A549 (cell line): ENCODE data around the gene VPS4A. TPM values are rescaled to one million over a fixed set of nuclear protein-coding genes. Genes with fewer than 3 reads are reported as not detected.

Experiments
- ATAC-seq, 2 experiments: fragments of 200-7000 bp in 1 of 2; fragments of >200 bp in 1 of 2; cut with Nextera tagmentation in 1 of 2; cut with Tn5 transposase in 1 of 2; 3 replicates each; pipeline versions ENCODE4 v1.8.0 to v1.9.1; 2018 to 2020; ENCODE audit warnings: mild to moderate bottlenecking in 1 of 2, moderate library complexity in 1 of 2
- CTCF ChIA-PET: fragments of 300-600 bp; sonication (Branson Sonifier 250); formaldehyde crosslinking; extraction: SDS; loops from one replicate; lab custom pipeline; 2021; ENCODE audit warnings: antibody characterized with exemption, inconsistent platforms; lab: Yijun Ruan, JAX
- POLR2A ChIA-PET: fragments of 350-600 bp; formaldehyde crosslinking; extraction: SDS; loops from one replicate; lab custom pipeline; 2021; ENCODE audit warnings: antibody characterized with exemption, inconsistent platforms; lab: Yijun Ruan, JAX
- DNase-seq, 2 experiments: peaks; one replicate each; pipeline versions ENCODE4 v3.0.0 to v3.0.0-alpha.2; 2011 to 2016; ENCODE audit warnings: low read depth in 1 of 2, low spot score in 1 of 2
- FAIRE-seq: peaks from 2 replicates; lab custom pipeline; 2011; peaks lifted over from hg19 to GRCh38; lab: Jason Lieb, UNC
- H3K27ac ChIP-seq, 2 experiments: fragments of >200 bp; sonication (Bioruptor Twin); formaldehyde crosslinking; 3 replicates each; pipeline ENCODE4 v1.5.1; 2016 to 2017
- H3K4me1 ChIP-seq: fragments of >200 bp; sonication (Bioruptor Twin); formaldehyde crosslinking; 3 replicates; pipeline ENCODE4 v1.6.1; 2016
- H3K4me2 ChIP-seq: fragments of >200 bp; sonication (Bioruptor Twin); formaldehyde crosslinking; 3 replicates; pipeline ENCODE4 v1.6.1; 2016
- H3K4me3 ChIP-seq: fragments of >200 bp; sonication (Bioruptor Twin); formaldehyde crosslinking; 3 replicates; pipeline ENCODE4 v1.5.1; 2016
- H3K9me3 ChIP-seq: fragments of >200 bp; sonication (Bioruptor Twin); formaldehyde crosslinking; 3 replicates; pipeline ENCODE4 v1.6.1; 2016
- ATOH8 ChIP-seq: fragments of 250-450 bp; sonication (Bioruptor Pico); IDR thresholded peaks from 2 replicates; pipeline ENCODE4 v1.5.0; 2020; ENCODE audit warnings: low read depth, mild to moderate bottlenecking, moderate library complexity
- BCL3 ChIP-seq: fragments of >200 bp; sonication (Bioruptor Twin); formaldehyde crosslinking; IDR thresholded peaks from 3 replicates; pipeline ENCODE4 v1.6.1; 2016
- BHLHE40 ChIP-seq: IDR thresholded peaks from 2 replicates; pipeline ENCODE4 v1.6.1; 2012; ENCODE audit warnings: low read depth, low read length, inconsistent platforms
- CEBPB ChIP-seq, 2 experiments: fragments of >200 bp in 1 of 2; sonication (Bioruptor Twin) in 1 of 2; formaldehyde crosslinking in 1 of 2; IDR thresholded peaks; 2 replicates each; pipeline ENCODE4 v1.6.1; 2012 to 2016
- EP300 ChIP-seq, 2 experiments: fragments of >200 bp; sonication (Bioruptor Twin); formaldehyde crosslinking; IDR thresholded peaks; 2 replicates in 1 of 2; 3 replicates in 1 of 2; pipeline ENCODE4 v1.6.1; 2016 to 2017
- HES2 ChIP-seq: fragments of >200 bp; sonication (Bioruptor Twin); formaldehyde crosslinking; IDR thresholded peaks from 2 replicates; pipeline ENCODE4 v1.6.1; 2016
- HOXB13 ChIP-seq: fragments of 250-450 bp; sonication (Bioruptor Pico); IDR thresholded peaks from 2 replicates; pipeline ENCODE4 v1.5.0; 2020; ENCODE audit warnings: low read depth, mild to moderate bottlenecking, moderate library complexity
- HOXB5 ChIP-seq: fragments of 250-450 bp; sonication (Bioruptor Pico); IDR thresholded peaks from 2 replicates; pipeline ENCODE4 v1.5.0; 2020; ENCODE audit warnings: mild to moderate bottlenecking, moderate library complexity
- JUN ChIP-seq, 2 experiments: fragments of >200 bp; sonication (Bioruptor Twin); formaldehyde crosslinking; IDR thresholded peaks; 2 replicates in 1 of 2; 3 replicates in 1 of 2; pipeline ENCODE4 v1.6.1; 2016 to 2017
- KDM1A ChIP-seq: fragments of 200-600 bp; sonication (generic); IDR thresholded peaks from 2 replicates; pipeline ENCODE4 v1.6.1; 2016; ENCODE audit warnings: low read depth, mild to moderate bottlenecking
- KDM5A ChIP-seq: fragments of 200-600 bp; sonication (generic); IDR thresholded peaks from 2 replicates; pipeline ENCODE4 v1.6.1; 2016; ENCODE audit warnings: antibody characterized with exemption, mild to moderate bottlenecking
- MAFK ChIP-seq: fragments of 450-650 bp; IDR thresholded peaks from 2 replicates; pipeline ENCODE4 v1.6.1; 2014; ENCODE audit not compliant: partially characterized antibody
- MAZ ChIP-seq: fragments of 150-350 bp; IDR thresholded peaks from 2 replicates; pipeline ENCODE4 v1.6.1; 2014; ENCODE audit warnings: antibody characterized with exemption, low read depth, low read length, borderline replicate concordance
- MYC ChIP-seq: IDR thresholded peaks from 2 replicates; pipeline ENCODE4 v1.6.1; 2012; ENCODE audit warnings: mild to moderate bottlenecking, inconsistent platforms, low read length, improper control_type of control experiment, borderline replicate concordance
- NPAS2 ChIP-seq: fragments of 250-450 bp; sonication (Bioruptor Pico); IDR thresholded peaks from 2 replicates; pipeline ENCODE4 v1.8.0; 2022; ENCODE audit warnings: mild to moderate bottlenecking, moderate library complexity, borderline replicate concordance
- PBX3 ChIP-seq: IDR thresholded peaks from 2 replicates; pipeline ENCODE4 v1.6.1; 2012
- PHF8 ChIP-seq: fragments of 200-600 bp; sonication (generic); IDR thresholded peaks from 2 replicates; pipeline ENCODE4 v1.6.1; 2016; ENCODE audit warnings: low read depth, mild to moderate bottlenecking, antibody characterized with exemption, moderate library complexity, borderline replicate concordance
- POLR2A ChIP-seq: IDR thresholded peaks from 2 replicates; pipeline ENCODE4 v1.6.1; 2012; ENCODE audit warnings: mild to moderate bottlenecking, low read length
- RAD21 ChIP-seq, 2 experiments: fragments of >200 bp in 1 of 2; sonication (Bioruptor Twin) in 1 of 2; formaldehyde crosslinking in 1 of 2; IDR thresholded peaks in 1 of 2; conservative IDR thresholded peaks in 1 of 2; 2 replicates in 1 of 2; 3 replicates in 1 of 2; pipeline ENCODE4 v1.6.1; 2012 to 2018; ENCODE audit warnings: inconsistent platforms in 1 of 2
- RNF2 ChIP-seq: fragments of 200-600 bp; sonication (generic); IDR thresholded peaks from 2 replicates; pipeline ENCODE4 v1.6.1; 2016; ENCODE audit warnings: low read depth, mild to moderate bottlenecking, antibody characterized with exemption, moderate library complexity, borderline replicate concordance
- SREBF2 ChIP-seq: fragments of 450-650 bp; IDR thresholded peaks from 2 replicates; pipeline ENCODE4 v1.6.1; 2014; ENCODE audit warnings: mild to moderate bottlenecking, moderate library complexity
- ZNF302 ChIP-seq: fragments of 250-450 bp; sonication (Bioruptor Pico); IDR thresholded peaks from 2 replicates; pipeline ENCODE4 v1.9.0; 2021; ENCODE audit warnings: inconsistent platforms, mild to moderate bottlenecking, moderate library complexity
- ZSCAN20 ChIP-seq: fragments of 250-450 bp; sonication (Bioruptor Pico); IDR thresholded peaks from 2 replicates; pipeline ENCODE4 v1.8.0; 2022; ENCODE audit warnings: mild to moderate bottlenecking, moderate library complexity
- WGBS: methylation state at CpG from one replicate; pipeline ENCODE4 v1.1.6; 2017; ENCODE audit errors: missing lambda C conversion rate; 5-methylcytosine and 5-hydroxymethylcytosine counted together
- polyA plus RNA-seq, 4 experiments: library from polyadenylated mRNA; depleted of rRNA in 3 of 4; stranded (reverse); fragments of >200 nt; fragmentation: RNase III in 1 of 4; extraction: RNeasy Plus Mini Kit Qiagen cat#74134 plus additional on column Dnase treatment in 1 of 4; gene quantifications; 2 replicates in 3 of 4; 3 replicates in 1 of 4; pipeline ENCODE4 v1.2.3, GENCODE V29; 2011 to 2017
- TF ChIP-seq, protein P1 (sequence below): IDR thresholded peaks from 2 replicates; pipeline ENCODE4 v1.6.1; 2012; ENCODE audit warnings: low read depth, borderline replicate concordance
- TF ChIP-seq, protein P2 (sequence below): fragments of >200 bp; sonication (Bioruptor Twin); formaldehyde crosslinking; IDR thresholded peaks from 3 replicates; pipeline ENCODE4 v1.5.1; 2016
- TF ChIP-seq, protein P3 (sequence below): IDR thresholded peaks from 2 replicates; pipeline ENCODE4 v1.6.1; 2012

The VPS4A gene
- polyA plus RNA-seq, 2 of the 4 experiments (the other 2 are of a cell fraction) = 12.9 to 28.1 TPM

DNA sequence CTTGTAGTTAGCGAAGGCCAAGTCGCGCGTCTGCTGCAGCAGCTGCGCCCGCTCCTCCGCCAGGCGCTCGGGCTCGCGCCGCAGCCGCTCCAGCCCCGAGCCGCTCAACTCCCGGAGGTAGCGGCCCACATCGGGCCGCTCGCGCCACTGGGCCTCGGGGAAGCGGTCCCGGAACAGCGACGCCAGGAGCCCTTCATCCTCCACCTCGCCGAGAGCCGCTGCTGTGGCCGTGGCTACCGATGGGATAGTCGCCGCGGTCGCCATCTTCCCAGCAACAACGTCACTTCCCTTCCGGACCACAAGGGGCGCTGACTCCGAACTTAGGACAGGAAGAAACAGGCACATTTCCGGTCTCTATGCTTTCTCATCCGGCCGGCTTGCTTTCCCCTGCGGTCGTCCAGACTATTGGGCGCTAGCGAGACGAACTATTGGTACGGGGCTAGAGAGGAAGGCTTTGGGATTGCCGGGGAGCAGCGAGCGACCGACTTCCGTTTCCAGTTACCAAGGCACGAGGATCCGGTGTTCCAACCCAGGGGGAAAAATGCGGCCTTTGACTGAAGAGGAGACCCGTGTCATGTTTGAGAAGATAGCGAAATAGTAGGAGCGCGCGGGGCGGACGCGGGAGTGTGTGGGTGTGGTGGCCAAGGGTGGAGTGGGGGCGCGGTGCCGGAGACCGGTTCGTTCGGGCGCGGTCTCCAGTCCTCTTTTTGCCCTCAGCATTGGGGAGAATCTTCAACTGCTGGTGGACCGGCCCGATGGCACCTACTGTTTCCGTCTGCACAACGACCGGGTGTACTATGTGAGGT is 28.3 kb downstream of the VPS4A start, which contains the start of the genes COG8 and NIP7:
Gene COG8 (minus strand): TSS at position 276 of the 806 bp plus-strand sequence. CDS start 12 bp downstream, at position 264.
Gene NIP7 (plus strand): TSS at position 484 of the 806 bp plus-strand sequence. CDS start 58 bp downstream, at position 542.
- peaks cover 19% of the 10 kb centered on the region; the same call in 2 of the 3 replicates for H3K4me1 ChIP-seq
- TF ChIP-seq HES2 (no peak), RAD21 (conservative IDR thresholded peaks at IDR 0.05 in 1 of 2, IDR thresholded peaks at IDR 0.05 in 1 of 2) (0 out of 5 replicates have a peak, but pooled peaks of 1 of the 2 experiments have one; percentile 17), HOXB13 (CRISPR knock-in tag) (no peak), PHF8 (peak; percentile 69; the same call in 1 of the 2 replicates), BCL3 (peak; percentile 60; the same call in 1 of the 3 replicates), BHLHE40 (0 out of 2 replicates have a peak, but pooled peaks have one; percentile 5), SREBF2 (no peak), KDM1A (no peak), KDM5A (peak; percentile 87), JUN (IDR thresholded peaks at IDR 0.05) (peak; percentile 90 to 93), RNF2 (no peak), MAZ (no peak), EP300 (IDR thresholded peaks at IDR 0.05) (peak in 1 of 2 experiments; percentile 17; a peak in 1 of 5 replicates), POLR2A (peak; percentile 84), ATOH8 (CRISPR knock-in tag) (no peak), CEBPB (IDR thresholded peaks at IDR 0.05) (peak in 1 of 2 experiments; percentile 32; a peak in 1 of 4 replicates), ZSCAN20 (CRISPR knock-in tag) (no peak), ZNF302 (CRISPR knock-in tag) (no peak), HOXB5 (CRISPR knock-in tag) (no peak), NPAS2 (no peak), MYC (peak; percentile 53; the same call in 1 of the 2 replicates), PBX3 (no peak; the same call in 1 of the 2 replicates), MAFK (no peak)
- TF ChIP-seq, protein P1, sequence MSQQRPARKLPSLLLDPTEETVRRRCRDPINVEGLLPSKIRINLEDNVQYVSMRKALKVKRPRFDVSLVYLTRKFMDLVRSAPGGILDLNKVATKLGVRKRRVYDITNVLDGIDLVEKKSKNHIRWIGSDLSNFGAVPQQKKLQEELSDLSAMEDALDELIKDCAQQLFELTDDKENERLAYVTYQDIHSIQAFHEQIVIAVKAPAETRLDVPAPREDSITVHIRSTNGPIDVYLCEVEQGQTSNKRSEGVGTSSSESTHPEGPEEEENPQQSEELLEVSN = peak; percentile 76; the same call in 1 of the 2 replicates
- TF ChIP-seq, protein P2, sequence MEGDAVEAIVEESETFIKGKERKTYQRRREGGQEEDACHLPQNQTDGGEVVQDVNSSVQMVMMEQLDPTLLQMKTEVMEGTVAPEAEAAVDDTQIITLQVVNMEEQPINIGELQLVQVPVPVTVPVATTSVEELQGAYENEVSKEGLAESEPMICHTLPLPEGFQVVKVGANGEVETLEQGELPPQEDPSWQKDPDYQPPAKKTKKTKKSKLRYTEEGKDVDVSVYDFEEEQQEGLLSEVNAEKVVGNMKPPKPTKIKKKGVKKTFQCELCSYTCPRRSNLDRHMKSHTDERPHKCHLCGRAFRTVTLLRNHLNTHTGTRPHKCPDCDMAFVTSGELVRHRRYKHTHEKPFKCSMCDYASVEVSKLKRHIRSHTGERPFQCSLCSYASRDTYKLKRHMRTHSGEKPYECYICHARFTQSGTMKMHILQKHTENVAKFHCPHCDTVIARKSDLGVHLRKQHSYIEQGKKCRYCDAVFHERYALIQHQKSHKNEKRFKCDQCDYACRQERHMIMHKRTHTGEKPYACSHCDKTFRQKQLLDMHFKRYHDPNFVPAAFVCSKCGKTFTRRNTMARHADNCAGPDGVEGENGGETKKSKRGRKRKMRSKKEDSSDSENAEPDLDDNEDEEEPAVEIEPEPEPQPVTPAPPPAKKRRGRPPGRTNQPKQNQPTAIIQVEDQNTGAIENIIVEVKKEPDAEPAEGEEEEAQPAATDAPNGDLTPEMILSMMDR = peak; percentile 66
- TF ChIP-seq, protein P3, sequence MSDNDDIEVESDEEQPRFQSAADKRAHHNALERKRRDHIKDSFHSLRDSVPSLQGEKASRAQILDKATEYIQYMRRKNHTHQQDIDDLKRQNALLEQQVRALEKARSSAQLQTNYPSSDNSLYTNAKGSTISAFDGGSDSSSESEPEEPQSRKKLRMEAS = peak; percentile 97
- CTCF ChIA-PET = interaction anchor here (0.6 to 5.0 kb wide), 11 partner anchors 8 to 188 kb away, joined by 3 to 44 read pairs (median 3); partner anchors contain the start of gene PDF
- H3K27ac ChIP-seq = peak within 1 kb of the TSS; percentile 85 to 94
- FAIRE-seq = no peak
- H3K4me3 ChIP-seq = peak within 1 kb of the TSS; percentile 74
- POLR2A ChIA-PET = interaction anchor here (0.6 kb wide), 1 partner anchor 157 kb away, joined by 3 read pairs; no protein-coding TSS in a partner anchor
- under 1% methylated on average over 54 of the region's 77 CpGs for WGBS
- H3K4me2 ChIP-seq = peak within 1 kb of the TSS; percentile 91
- H3K9me3 ChIP-seq = no peaks in the 10 kb centered on the region
- peak; percentile 94 to 99 for DNase-seq
- peak; percentile 98 to 99 for ATAC-seq
